HG03045 (cell line): ENCODE measurements around the gene TRPV3.
"Not testable (repeated sequence)": the region's sequence is repeated elsewhere in the genome, so short reads cannot be mapped to it uniquely, and the experiment has no call there.

Source experiments
- ATAC-seq: cut with Tn5 transposase; IDR thresholded peaks from one replicate; pipeline ENCODE4 v1.9.1; 2021; ENCODE audit warnings: mild to moderate bottlenecking, moderate library complexity; ENCODE audit not compliant: unreplicated experiment

Gene TRPV3

GRCh38 chr17:3574231-3574630, 16.6 kb upstream of the TRPV3 start:
- ATAC-seq, result no peak

GRCh38 chr17:3573246-3574100, 15.9 kb upstream of the TRPV3 start:
- ATAC-seq, result no peak

GRCh38 chr17:3572231-3572630, 14.6 kb upstream of the TRPV3 start:
- no peak for ATAC-seq

- ATAC-seq, result no peak
Observed at GRCh38 chr17:3571043-3571900, 13.7 kb upstream of the TRPV3 start.

- ATAC-seq, result no peak
Observed at GRCh38 chr17:3569534-3570137, 12.0 kb upstream of the TRPV3 start.

- ATAC-seq, result no peak
Observed at GRCh38 chr17:3566551-3566950, 8.9 kb upstream of the TRPV3 start.

- no peak for ATAC-seq
Observed at GRCh38 chr17:3565143-3565542, 7.5 kb upstream of the TRPV3 start.

GRCh38 chr17:3564241-3564640, 6.6 kb upstream of the TRPV3 start:
- ATAC-seq, result not testable (repeated sequence)

- no peak for ATAC-seq
Observed at GRCh38 chr17:3559270-3559645, 1.6 kb upstream of the TRPV3 start.

GRCh38 chr17:3558603-3559269, 1.1 kb upstream of the TRPV3 start:
- peak; percentile 76 for ATAC-seq

- no peak for ATAC-seq
Observed at GRCh38 chr17:3556916-3557767, 470 bp downstream of the TRPV3 start.

- no peak for ATAC-seq
Observed at GRCh38 chr17:3556239-3556915, 1.2 kb downstream of the TRPV3 start.

GRCh38 chr17:3555189-3555796, 2.3 kb downstream of the TRPV3 start:
- no peak for ATAC-seq

GRCh38 chr17:3554440-3554839, 3.2 kb downstream of the TRPV3 start:
- ATAC-seq, result no peak

GRCh38 chr17:3553419-3554401, 3.9 kb downstream of the TRPV3 start:
- ATAC-seq, result no peak

- no peak for ATAC-seq
Observed at GRCh38 chr17:3552916-3553315, 4.7 kb downstream of the TRPV3 start.

- ATAC-seq, result no peak
Observed at GRCh38 chr17:3551189-3551588, 6.4 kb downstream of the TRPV3 start.

- no peak for ATAC-seq
Observed at GRCh38 chr17:3549610-3550162, 7.9 kb downstream of the TRPV3 start.
